HG02973 (cell line): ENCODE measurements around the gene SVIL.
A peak's percentile ranks its signal among the peaks of the same experiment; 100 is the strongest.
"Not testable (repeated sequence)": the region's sequence is repeated elsewhere in the genome, so short reads cannot be mapped to it uniquely, and the experiment has no call there.

Experiments used
- ATAC-seq: cut with Tn5 transposase; IDR thresholded peaks from one replicate; pipeline ENCODE4 v1.9.1; 2021; ENCODE audit warnings: moderate library complexity; ENCODE audit not compliant: unreplicated experiment

SVIL gene

GRCh38 chr10:29522061-29522855 lies 112.5 kb downstream of the SVIL start:
- ATAC-seq, result no peak

GRCh38 chr10:29519659-29520058 lies 115.1 kb downstream of the SVIL start:
- no peak for ATAC-seq

- ATAC-seq, result no peak
Observed at GRCh38 chr10:29517352-29517923, 117.3 kb downstream of the SVIL start.

- not testable (repeated sequence) for ATAC-seq
Observed at GRCh38 chr10:29516309-29516932, 118.3 kb downstream of the SVIL start.

- not testable (repeated sequence) for ATAC-seq
Observed at GRCh38 chr10:29515879-29516278, 118.9 kb downstream of the SVIL start.

GRCh38 chr10:29515104-29515503 lies 119.7 kb downstream of the SVIL start:
- ATAC-seq, result not testable (repeated sequence)

- ATAC-seq, result no peak
Observed at GRCh38 chr10:29514306-29514705, 120.5 kb downstream of the SVIL start.

- ATAC-seq, result no peak
Observed at GRCh38 chr10:29512425-29512974, 122.3 kb downstream of the SVIL start.

- ATAC-seq, result not testable (repeated sequence)
Observed at GRCh38 chr10:29511806-29512205, 123.0 kb downstream of the SVIL start.

GRCh38 chr10:29510483-29511157 lies 124.2 kb downstream of the SVIL start:
- not testable (repeated sequence) for ATAC-seq

GRCh38 chr10:29508554-29509244 lies 126.1 kb downstream of the SVIL start:
- ATAC-seq, result no peak

GRCh38 chr10:29507750-29508149 lies 127.0 kb downstream of the SVIL start:
- ATAC-seq, result not testable (repeated sequence)

- not testable (repeated sequence) for ATAC-seq
Observed at GRCh38 chr10:29506324-29506921, 128.3 kb downstream of the SVIL start.

GRCh38 chr10:29502351-29502750 lies 132.4 kb downstream of the SVIL start:
- ATAC-seq, result no peak

GRCh38 chr10:29501692-29502091 lies 133.1 kb downstream of the SVIL start:
- ATAC-seq, result no peak

- no peak for ATAC-seq
Observed at GRCh38 chr10:29499993-29500537, 134.7 kb downstream of the SVIL start.

GRCh38 chr10:29496341-29497162 lies 138.2 kb downstream of the SVIL start:
- peak; percentile 60 for ATAC-seq

- no peak for ATAC-seq
Observed at GRCh38 chr10:29495366-29495765, 139.4 kb downstream of the SVIL start.

- no peak for ATAC-seq
Observed at GRCh38 chr10:29493697-29494096, 141.1 kb downstream of the SVIL start.
